OCI-LY7 (cell line): ENCODE results near the gene ZMYND15. TPM values are rescaled to one million over a fixed set of nuclear protein-coding genes. Genes with fewer than 3 reads are reported as not detected.
A peak's percentile ranks its signal among the peaks of the same experiment; 100 is the strongest.
"Not testable (repeated sequence)": the region's sequence is repeated elsewhere in the genome, so short reads cannot be mapped to it uniquely, and the experiment has no call there.

Experiments
- BruUV-seq: library from RNA; stranded (reverse); fragments of 400-500 nt; replicated peaks from 2 replicates; lab custom pipeline; 2021; lab: Mats Ljungman, UMichigan
- CTCF ChIA-PET: fragments of 300-600 bp; sonication (Branson Sonifier 250); formaldehyde crosslinking; loops from one replicate; lab custom pipeline; 2022; ENCODE audit warnings: antibody characterized with exemption; ENCODE audit not compliant: unreplicated experiment; lab: Charles Lee
- POLR2A ChIA-PET: fragments of 300-600 bp; sonication (Branson Sonifier 250); formaldehyde crosslinking; loops from one replicate; lab custom pipeline; 2022; ENCODE audit warnings: antibody characterized with exemption; lab: Charles Lee
- DNase-seq: peaks from one replicate; pipeline ENCODE4 v3.0.0-alpha.2; 2015; ENCODE audit warnings: low spot score
- H2AFZ ChIP-seq: fragments of 200-600 bp; sonication (generic), shearing (Covaris generic); 2 replicates; pipeline ENCODE4 v1.6.1; 2014; ENCODE audit warnings: mild to moderate bottlenecking, antibody characterized with exemption, low read length, moderate library complexity
- H3K27ac ChIP-seq: fragments of 200-600 bp; sonication (generic); 2 replicates; pipeline ENCODE4 v1.5.1; 2014; ENCODE audit warnings: mixed run types, low read depth, mild to moderate bottlenecking, moderate library complexity, low read length, inconsistent platforms; ENCODE audit not compliant: poor library complexity, severe bottlenecking
- H3K36me3 ChIP-seq: fragments of 200-600 bp; sonication (generic); 2 replicates; pipeline ENCODE4 v1.6.1; 2014; ENCODE audit warnings: mild to moderate bottlenecking, antibody characterized with exemption, low read length, moderate library complexity, mixed read lengths; ENCODE audit not compliant: insufficient read depth
- H3K4me1 ChIP-seq: fragments of 200-600 bp; sonication (generic); 2 replicates; pipeline ENCODE4 v1.5.1; 2014; ENCODE audit warnings: mild to moderate bottlenecking, low read length; ENCODE audit not compliant: insufficient read depth, poor library complexity, severe bottlenecking
- H3K4me2 ChIP-seq: fragments of 200-600 bp; sonication (generic); 2 replicates; pipeline ENCODE4 v1.6.1; 2014; ENCODE audit warnings: mild to moderate bottlenecking, low read length
- H3K4me3 ChIP-seq: fragments of 200-600 bp; sonication (generic); 2 replicates; pipeline ENCODE4 v1.5.1; 2014; ENCODE audit warnings: mild to moderate bottlenecking, low read depth, low read length; ENCODE audit not compliant: poor library complexity, severe bottlenecking
- H3K79me2 ChIP-seq: fragments of 200-600 bp; sonication (generic); 2 replicates; pipeline ENCODE4 v1.6.1; 2016; ENCODE audit warnings: low read depth, mild to moderate bottlenecking, low read length, moderate library complexity, mixed read lengths; ENCODE audit not compliant: insufficient read depth
- H3K9me2 ChIP-seq: fragments of 200-600 bp; sonication (generic); 2 replicates; pipeline ENCODE4 v1.6.1; 2016; ENCODE audit warnings: mild to moderate bottlenecking, low read length, mixed read lengths; ENCODE audit not compliant: insufficient read depth
- H3K9me3 ChIP-seq: fragments of 200-600 bp; sonication (generic); 2 replicates; pipeline ENCODE4 v1.6.1; 2014; ENCODE audit warnings: mild to moderate bottlenecking, mixed run types, low read length, mixed read lengths
- H4K20me1 ChIP-seq: fragments of 200-600 bp; sonication (generic); 2 replicates; pipeline ENCODE4 v1.6.1; 2014; ENCODE audit warnings: mild to moderate bottlenecking, antibody characterized with exemption, low read length, moderate library complexity, mixed read lengths; ENCODE audit not compliant: insufficient read depth
- EZH2phosphoT487 ChIP-seq: fragments of 200-600 bp; sonication (generic); IDR thresholded peaks from 2 replicates; pipeline ENCODE4 v1.6.1; 2018; ENCODE audit warnings: low read depth, borderline replicate concordance, mild to moderate bottlenecking, mixed run types, antibody characterized with exemption, low read length, moderate library complexity, mixed read lengths
- intact Hi-C: fragments of 100-400 bp; cut with micrococcal nuclease; formaldehyde crosslinking; loops from one replicate; pipeline ENCODE4 v1.10.0; 2022; ENCODE audit not compliant: unreplicated experiment
- total RNA-seq, 2 experiments: library from RNA; depleted of rRNA in 1 of 2; stranded (reverse); fragments of >200 nt in 1 of 2; shearing (Covaris generic) in 1 of 2; gene quantifications; 2 replicates each; pipeline ENCODE4 v1.2.3, GENCODE V29; 2014 to 2022
- TF ChIP-seq, protein P1 (sequence below): fragments of 200-600 bp; sonication (generic); conservative IDR thresholded peaks from 2 replicates; pipeline ENCODE4 v1.5.1; 2014; ENCODE audit warnings: mild to moderate bottlenecking, antibody characterized with exemption, low read length, moderate library complexity, mixed read lengths

Gene ZMYND15
- total RNA-seq, 2 experiments from 2014 or later, result not detected

DNA sequence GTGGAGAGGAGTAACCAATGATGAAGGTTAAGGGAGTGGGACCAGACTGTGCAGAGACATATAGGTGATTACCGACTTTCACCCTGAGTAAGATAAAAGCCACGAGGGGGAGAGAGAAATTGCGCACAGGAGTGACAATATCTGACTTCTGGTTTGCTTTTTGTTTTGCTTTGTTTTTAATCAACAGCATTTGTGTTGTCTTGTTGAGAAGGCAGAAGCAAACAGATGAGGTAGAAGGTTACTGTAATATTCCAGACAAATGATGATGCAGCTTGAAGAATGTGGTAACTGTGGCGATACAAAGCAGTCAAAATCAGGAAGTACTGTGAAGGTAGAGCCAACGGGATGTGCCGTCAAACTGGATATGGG, 43.2 kb upstream of the ZMYND15 start:
- TF ChIP-seq, protein P1, sequence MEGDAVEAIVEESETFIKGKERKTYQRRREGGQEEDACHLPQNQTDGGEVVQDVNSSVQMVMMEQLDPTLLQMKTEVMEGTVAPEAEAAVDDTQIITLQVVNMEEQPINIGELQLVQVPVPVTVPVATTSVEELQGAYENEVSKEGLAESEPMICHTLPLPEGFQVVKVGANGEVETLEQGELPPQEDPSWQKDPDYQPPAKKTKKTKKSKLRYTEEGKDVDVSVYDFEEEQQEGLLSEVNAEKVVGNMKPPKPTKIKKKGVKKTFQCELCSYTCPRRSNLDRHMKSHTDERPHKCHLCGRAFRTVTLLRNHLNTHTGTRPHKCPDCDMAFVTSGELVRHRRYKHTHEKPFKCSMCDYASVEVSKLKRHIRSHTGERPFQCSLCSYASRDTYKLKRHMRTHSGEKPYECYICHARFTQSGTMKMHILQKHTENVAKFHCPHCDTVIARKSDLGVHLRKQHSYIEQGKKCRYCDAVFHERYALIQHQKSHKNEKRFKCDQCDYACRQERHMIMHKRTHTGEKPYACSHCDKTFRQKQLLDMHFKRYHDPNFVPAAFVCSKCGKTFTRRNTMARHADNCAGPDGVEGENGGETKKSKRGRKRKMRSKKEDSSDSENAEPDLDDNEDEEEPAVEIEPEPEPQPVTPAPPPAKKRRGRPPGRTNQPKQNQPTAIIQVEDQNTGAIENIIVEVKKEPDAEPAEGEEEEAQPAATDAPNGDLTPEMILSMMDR, result no peak
- no peak for TF ChIP-seq EZH2phosphoT487
- POLR2A ChIA-PET, result no interaction called here
- BruUV-seq, result no TSS peak
- Histone ChIP-seq H2AFZ (no peak overlapping the region), H3K9me2 (no peaks in the 10 kb centered on the region), H3K36me3 (peaks cover 81% of the 10 kb centered on the region), H3K27ac (no peak overlapping the region), H3K4me2 (no peak overlapping the region), H3K79me2 (peaks cover 89% of the 10 kb centered on the region), H3K4me3 (no peak overlapping the region), H4K20me1 (no peaks in the 10 kb centered on the region; the same call in 1 of the 2 replicates), H3K9me3 (no peaks in the 10 kb centered on the region), H3K4me1 (peaks cover 3% of the 10 kb centered on the region)
- CTCF ChIA-PET, result no interaction called here
- no peak for DNase-seq
- intact Hi-C loops, result no loop called here

DNA sequence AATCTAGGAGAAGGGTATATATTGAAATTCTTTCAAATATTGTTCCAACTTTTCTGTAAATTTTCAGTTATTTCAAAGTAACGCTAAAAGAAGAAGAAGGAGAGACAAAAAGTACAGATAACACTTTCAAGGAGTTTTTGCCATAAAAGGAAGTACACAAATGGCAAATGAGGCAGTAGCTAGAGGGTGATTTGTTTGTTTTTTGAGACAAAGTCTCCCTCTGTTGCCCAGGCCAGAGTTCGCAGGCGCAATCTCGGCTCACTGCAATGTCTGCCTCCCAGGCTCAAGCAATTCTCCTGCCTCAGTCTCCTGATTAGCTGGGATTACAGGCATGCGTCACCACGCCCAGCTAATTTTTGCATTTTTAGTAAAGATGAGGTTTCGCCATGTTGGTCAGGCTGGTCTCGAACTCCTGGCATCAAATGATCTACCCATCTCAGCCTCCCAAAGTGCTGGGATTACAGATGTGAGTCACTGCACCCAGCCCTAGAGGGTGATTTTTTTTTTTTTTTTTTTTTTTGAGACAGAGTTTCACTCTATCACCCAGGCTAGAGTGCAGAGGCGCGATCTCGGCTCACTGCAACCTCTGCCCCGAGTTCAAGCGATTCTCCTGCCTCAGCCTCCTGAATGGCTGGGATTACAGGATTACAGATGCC, 40.1 kb upstream of the ZMYND15 start:
- CTCF ChIA-PET, result not testable (repeated sequence)

DNA sequence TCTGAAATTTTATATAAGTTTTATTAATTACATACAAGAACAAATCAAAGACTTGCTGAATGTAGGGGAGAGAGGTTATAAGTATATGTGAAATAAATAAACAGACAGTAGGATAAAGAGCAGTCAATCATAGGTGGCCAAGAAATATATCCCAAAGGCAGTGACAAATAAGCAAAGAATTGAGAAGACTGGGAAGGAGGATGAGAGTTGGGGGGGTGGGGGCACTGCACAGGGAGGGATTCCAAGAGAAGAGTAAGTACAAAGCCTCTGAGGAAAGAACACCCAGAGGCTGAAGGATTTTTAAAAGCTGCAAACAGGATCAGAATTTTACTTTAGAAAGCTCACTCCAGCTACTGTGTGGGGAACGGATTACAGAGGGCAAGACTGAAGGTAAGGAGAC, 38.5 kb upstream of the ZMYND15 start:
- no peak overlapping the region for H2AFZ ChIP-seq
- ChIA-PET CTCF (interaction anchor here (0.6 kb wide), 1 partner anchor 132 kb away, joined by 3 read pairs; no protein-coding TSS in a partner anchor), POLR2A (interaction anchor here (0.6 to 1.0 kb wide), 2 partner anchors 9 to 784 kb away, joined by 4 to 6 read pairs; partner anchors contain the start of gene ARRB2)
- no peak overlapping the region for H3K4me3 ChIP-seq
- peaks cover 45% of the 10 kb centered on the region for H3K36me3 ChIP-seq
- peaks cover 86% of the 10 kb centered on the region for H3K79me2 ChIP-seq
- H3K4me1 ChIP-seq, result peaks cover 30% of the 10 kb centered on the region
- no peaks in the 10 kb centered on the region for H3K9me2 ChIP-seq
- H4K20me1 ChIP-seq, result peaks cover 12% of the 10 kb centered on the region
- intact Hi-C loops, result loop anchor here (10.0 kb wide), 1 partner anchor 136 kb away; the partner anchor contains the start of gene GGT6
- peak overlapping the region; percentile 88; the same call in 1 of the 2 replicates for H3K4me2 ChIP-seq
- no TSS peak for BruUV-seq
- TF ChIP-seq EZH2phosphoT487, result no peak
- TF ChIP-seq, protein P1, result no peak
- no peak for DNase-seq
- H3K9me3 ChIP-seq, result no peaks in the 10 kb centered on the region
- H3K27ac ChIP-seq, result no peak overlapping the region

More for the DNA sequence above, 40.1 kb upstream of the ZMYND15 start:
- H2AFZ ChIP-seq, H3K9me3 ChIP-seq, H3K4me2 ChIP-seq, POLR2A ChIA-PET, BruUV-seq, H3K9me2 ChIP-seq, H3K27ac ChIP-seq, DNase-seq, H3K4me3 ChIP-seq: not testable (repeated sequence)
- intact Hi-C loops, result loop anchor here (10.0 kb wide), 1 partner anchor 135 kb away; the partner anchor contains the start of gene GGT6
- H3K4me1 ChIP-seq, result peaks cover 22% of the 10 kb centered on the region
- H3K79me2 ChIP-seq, result peaks cover 90% of the 10 kb centered on the region
- peaks cover 12% of the 10 kb centered on the region for H4K20me1 ChIP-seq
- peaks cover 57% of the 10 kb centered on the region for H3K36me3 ChIP-seq
